HG03095 (cell line): Measurements from ENCODE around the gene CRYGN.

Source experiments
- ATAC-seq: cut with Tn5 transposase; IDR thresholded peaks from one replicate; pipeline ENCODE4 v1.9.1; 2021; ENCODE audit warnings: moderate library complexity; ENCODE audit not compliant: unreplicated experiment

Gene CRYGN

GRCh38 chr7:151427705-151428377 lies 12.1 kb downstream of the CRYGN start:
- ATAC-seq = no peak

- ATAC-seq = no peak
These were observed 12.8 kb downstream of the CRYGN start for GRCh38 chr7:151426904-151427704.

GRCh38 chr7:151426441-151426903 lies 13.5 kb downstream of the CRYGN start:
- ATAC-seq = no peak

- ATAC-seq = no peak
These were observed 14.1 kb downstream of the CRYGN start for GRCh38 chr7:151425670-151426440.

- no peak for ATAC-seq
These were observed 15.1 kb downstream of the CRYGN start for GRCh38 chr7:151424799-151425198.

GRCh38 chr7:151423936-151424335 lies 16.0 kb downstream of the CRYGN start:
- no peak for ATAC-seq

- ATAC-seq = no peak
These were observed 16.7 kb downstream of the CRYGN start for GRCh38 chr7:151423226-151423625.

GRCh38 chr7:151422212-151422611 lies 17.7 kb downstream of the CRYGN start:
- no peak for ATAC-seq

- no peak for ATAC-seq
These were observed 19.8 kb downstream of the CRYGN start for GRCh38 chr7:151420144-151420543.

GRCh38 chr7:151416941-151417315 lies 23.0 kb downstream of the CRYGN start:
- no peak for ATAC-seq

- ATAC-seq = no peak
These were observed 23.6 kb downstream of the CRYGN start for GRCh38 chr7:151416112-151416940.

GRCh38 chr7:151415375-151416105 lies 24.4 kb downstream of the CRYGN start:
- no peak for ATAC-seq

GRCh38 chr7:151413241-151413640 lies 26.7 kb downstream of the CRYGN start:
- ATAC-seq = no peak

GRCh38 chr7:151412318-151412717 lies 27.6 kb downstream of the CRYGN start:
- ATAC-seq = no peak

- ATAC-seq = no peak
These were observed 28.4 kb downstream of the CRYGN start for GRCh38 chr7:151411551-151411950.

- ATAC-seq = no peak
These were observed 29.2 kb downstream of the CRYGN start for GRCh38 chr7:151410405-151411390.

GRCh38 chr7:151409667-151410404 lies 30.1 kb downstream of the CRYGN start, which contains the start of gene WDR86:
TSS of gene WDR86 (minus strand) at chr7:151410038. CDS start at chr7:151409589, 449 bp downstream.
- no peak for ATAC-seq
